Stimulated activated effector memory CD8-positive, alpha-beta T cell treated with anti-CD3 and anti-CD28 coated beads, Interleukin-12 subunit alpha, Interleukin-12 subunit beta, amount 100 ng/mL, for 72 hours (primary cell): ENCODE measurements around the gene GSG1L2.

Experiments used
- ATAC-seq: fragments of 150-1000 bp; cut with Tn5 transposase; 2 replicates; pipeline ENCODE4 v1.10.0; 2021
- DNase-seq, 2 donors: peaks; one replicate each; pipeline ENCODE4 v3.0.0; 2021 to 2022; ENCODE audit warnings: low spot score in 2 of 2
- H3K27ac Mint-ChIP-seq: one replicate; pipeline ENCODE4 v1.8.0; 2022; ENCODE audit warnings: mild to moderate bottlenecking, mixed read lengths
- H3K36me3 Mint-ChIP-seq: one replicate; pipeline ENCODE4 v1.8.0; 2022; ENCODE audit warnings: mild to moderate bottlenecking, mixed read lengths
- H3K4me1 Mint-ChIP-seq: one replicate; pipeline ENCODE4 v1.8.0; 2022; ENCODE audit warnings: mixed read lengths
- H3K4me3 Mint-ChIP-seq: one replicate; pipeline ENCODE4 v1.8.0; 2022; ENCODE audit warnings: mild to moderate bottlenecking, mixed read lengths
- H3K9me3 Mint-ChIP-seq: one replicate; pipeline ENCODE4 v1.8.0; 2022; ENCODE audit warnings: mixed read lengths

GSG1L2 gene

GRCh38 chr17:9837551-9838471 is 15.9 kb upstream of the GSG1L2 start:
- DNase-seq (no peak), ATAC-seq (no peak)
- no peak overlapping the region for H3K4me3 Mint-ChIP-seq
- no peaks in the 10 kb centered on the region for H3K9me3 Mint-ChIP-seq
- H3K27ac Mint-ChIP-seq = no peak overlapping the region
- H3K36me3 Mint-ChIP-seq = no peaks in the 10 kb centered on the region
- no peaks in the 10 kb centered on the region for H3K4me1 Mint-ChIP-seq

GRCh38 chr17:9833922-9834321 is 12.0 kb upstream of the GSG1L2 start:
- Mint-ChIP-seq H3K36me3 (no peaks in the 10 kb centered on the region), H3K4me1 (no peaks in the 10 kb centered on the region), H3K4me3 (no peak overlapping the region), H3K27ac (no peak overlapping the region), H3K9me3 (no peaks in the 10 kb centered on the region)
- DNase-seq (no peak), ATAC-seq (no peak)

GRCh38 chr17:9830711-9831110 is 8.8 kb upstream of the GSG1L2 start:
- Mint-ChIP-seq H3K36me3 (no peaks in the 10 kb centered on the region), H3K4me1 (no peaks in the 10 kb centered on the region), H3K9me3 (no peaks in the 10 kb centered on the region), H3K4me3 (no peak overlapping the region), H3K27ac (no peak overlapping the region)
- ATAC-seq = no peak
- no peak for DNase-seq

GRCh38 chr17:9829343-9829742 is 7.5 kb upstream of the GSG1L2 start:
- no peaks in the 10 kb centered on the region for H3K4me1 Mint-ChIP-seq
- H3K9me3 Mint-ChIP-seq = no peaks in the 10 kb centered on the region
- ATAC-seq (no peak), DNase-seq (no peak)
- no peaks in the 10 kb centered on the region for H3K36me3 Mint-ChIP-seq
- H3K4me3 Mint-ChIP-seq = no peak overlapping the region
- H3K27ac Mint-ChIP-seq = no peak overlapping the region

GRCh38 chr17:9828296-9829295 is 6.7 kb upstream of the GSG1L2 start:
- no peak overlapping the region for H3K4me3 Mint-ChIP-seq
- no peaks in the 10 kb centered on the region for H3K9me3 Mint-ChIP-seq
- ATAC-seq (no peak), DNase-seq (no peak)
- no peaks in the 10 kb centered on the region for H3K36me3 Mint-ChIP-seq
- no peak overlapping the region for H3K27ac Mint-ChIP-seq
- no peaks in the 10 kb centered on the region for H3K4me1 Mint-ChIP-seq

DNA sequence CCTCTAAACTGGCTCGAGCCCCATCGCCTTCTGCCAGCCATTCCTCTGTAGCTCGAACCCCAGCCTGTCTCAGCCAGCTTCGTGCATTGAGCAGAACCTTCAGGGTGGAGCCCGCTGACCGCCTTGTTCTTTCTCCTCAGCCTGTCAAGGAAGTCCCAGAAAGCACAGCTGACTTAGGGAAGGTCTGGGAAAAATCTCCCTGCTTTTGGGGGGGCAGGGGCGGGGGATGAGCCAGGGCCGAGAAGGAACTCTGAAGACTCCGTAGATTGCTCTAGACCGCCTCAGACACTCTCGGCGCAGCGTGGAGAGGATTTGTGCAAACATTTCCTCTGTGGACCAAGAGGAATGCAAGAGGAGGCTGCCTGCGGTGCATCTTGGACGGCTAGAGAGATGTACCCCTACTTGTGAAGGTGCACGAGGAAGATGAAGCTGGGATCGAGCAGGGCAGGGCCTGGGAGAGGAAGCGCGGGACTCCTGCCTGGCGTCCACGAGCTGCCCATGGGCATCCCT is 3.8 kb upstream of the GSG1L2 start, which contains the start of gene GLP2R:
Gene GLP2R, plus strand, starts transcription at position 284 of the 510 bp plus-strand sequence. Its CDS starts 140 bp downstream, at position 424.
- Mint-ChIP-seq H3K9me3 (no peaks in the 10 kb centered on the region), H3K4me3 (no peak within 1 kb of the TSS), H3K36me3 (no peaks in the 10 kb centered on the region), H3K4me1 (no peaks in the 10 kb centered on the region), H3K27ac (no peak within 1 kb of the TSS)
- DNase-seq = no peak
- ATAC-seq = no peak

GRCh38 chr17:9824797-9825338 is 3.0 kb upstream of the GSG1L2 start:
- no peak for DNase-seq
- no peak for ATAC-seq
- H3K4me1 Mint-ChIP-seq = no peaks in the 10 kb centered on the region
- no peak overlapping the region for H3K27ac Mint-ChIP-seq
- no peaks in the 10 kb centered on the region for H3K9me3 Mint-ChIP-seq
- H3K4me3 Mint-ChIP-seq = no peak overlapping the region
- no peaks in the 10 kb centered on the region for H3K36me3 Mint-ChIP-seq

DNA sequence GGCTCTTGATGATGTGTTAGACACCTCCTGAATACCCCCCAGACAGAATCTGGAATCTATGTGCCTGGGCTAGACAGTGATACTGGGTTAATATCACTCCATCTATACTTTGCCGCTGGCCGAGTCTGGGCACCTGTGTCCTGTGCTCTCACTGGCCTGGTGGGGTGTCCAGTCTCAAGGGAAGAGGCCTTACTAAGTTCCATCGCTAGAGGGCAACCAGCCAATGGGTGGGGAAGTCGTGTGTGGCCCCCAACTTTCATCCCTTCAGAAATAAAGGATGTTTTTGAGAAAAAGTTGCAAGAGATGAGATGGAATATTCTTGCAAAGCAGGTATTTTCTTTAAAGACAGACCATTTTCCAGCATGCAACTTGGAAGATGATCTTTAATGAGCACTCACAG is 2.2 kb upstream of the GSG1L2 start:
- no peak overlapping the region for H3K27ac Mint-ChIP-seq
- no peak overlapping the region for H3K4me3 Mint-ChIP-seq
- no peaks in the 10 kb centered on the region for H3K4me1 Mint-ChIP-seq
- H3K36me3 Mint-ChIP-seq = no peaks in the 10 kb centered on the region
- no peak for ATAC-seq
- H3K9me3 Mint-ChIP-seq = no peaks in the 10 kb centered on the region
- no peak for DNase-seq

- no peak for DNase-seq
- H3K36me3 Mint-ChIP-seq = no peaks in the 10 kb centered on the region
- H3K4me1 Mint-ChIP-seq = peaks cover 7% of the 10 kb centered on the region
- ATAC-seq = peak; percentile 32
- H3K27ac Mint-ChIP-seq = no peak overlapping the region
- H3K9me3 Mint-ChIP-seq = peaks cover 3% of the 10 kb centered on the region
- H3K4me3 Mint-ChIP-seq = no peak overlapping the region
These were observed 1.4 kb downstream of the GSG1L2 start for GRCh38 chr17:9820448-9820847.

- no peak overlapping the region for H3K4me3 Mint-ChIP-seq
- H3K4me1 Mint-ChIP-seq = peaks cover 7% of the 10 kb centered on the region
- DNase-seq (no peak), ATAC-seq (no peak)
- peaks cover 3% of the 10 kb centered on the region for H3K9me3 Mint-ChIP-seq
- no peaks in the 10 kb centered on the region for H3K36me3 Mint-ChIP-seq
- no peak overlapping the region for H3K27ac Mint-ChIP-seq
These were observed 3.1 kb downstream of the GSG1L2 start for GRCh38 chr17:9818760-9819159.

DNA sequence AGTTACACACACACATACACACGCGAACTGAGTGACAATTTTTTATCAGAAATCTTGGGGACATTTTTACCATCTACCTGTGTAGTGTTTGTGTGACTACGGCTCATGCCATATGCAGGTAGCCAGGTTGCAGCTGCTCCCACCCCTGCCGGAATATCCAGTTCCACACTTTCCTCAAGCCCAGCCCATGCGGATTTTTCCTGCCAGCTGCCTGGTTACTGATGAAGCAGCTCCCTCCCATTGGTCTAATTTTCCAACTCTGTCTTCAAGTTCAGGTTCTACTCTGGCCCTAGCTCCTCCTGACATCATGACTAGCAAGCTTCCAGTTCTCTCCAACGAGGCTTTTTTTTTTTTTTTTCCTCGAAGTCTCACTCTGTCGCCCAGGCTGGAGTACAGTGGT is 4.8 kb downstream of the GSG1L2 start:
- Mint-ChIP-seq H3K27ac (no peak overlapping the region), H3K4me3 (no peak overlapping the region), H3K4me1 (peaks cover 7% of the 10 kb centered on the region), H3K9me3 (peaks cover 3% of the 10 kb centered on the region), H3K36me3 (no peaks in the 10 kb centered on the region)
- DNase-seq (no peak), ATAC-seq (no peak)

- no peak for DNase-seq
- Mint-ChIP-seq H3K4me1 (peaks cover 7% of the 10 kb centered on the region), H3K4me3 (no peak overlapping the region), H3K36me3 (no peaks in the 10 kb centered on the region), H3K27ac (no peak overlapping the region), H3K9me3 (peaks cover 3% of the 10 kb centered on the region)
- no peak for ATAC-seq
These were observed 5.4 kb downstream of the GSG1L2 start for GRCh38 chr17:9816472-9816871.

GRCh38 chr17:9814337-9814945 is 7.4 kb downstream of the GSG1L2 start:
- no peak overlapping the region for H3K4me3 Mint-ChIP-seq
- DNase-seq (no peak), ATAC-seq (no peak)
- H3K27ac Mint-ChIP-seq = no peak overlapping the region
- peaks cover 3% of the 10 kb centered on the region for H3K9me3 Mint-ChIP-seq
- H3K36me3 Mint-ChIP-seq = no peaks in the 10 kb centered on the region
- H3K4me1 Mint-ChIP-seq = peaks cover 7% of the 10 kb centered on the region

- H3K27ac Mint-ChIP-seq = no peak overlapping the region
- no peaks in the 10 kb centered on the region for H3K36me3 Mint-ChIP-seq
- H3K4me1 Mint-ChIP-seq = peaks cover 7% of the 10 kb centered on the region
These were observed 8.7 kb downstream of the GSG1L2 start for GRCh38 chr17:9813166-9813565.

DNA sequence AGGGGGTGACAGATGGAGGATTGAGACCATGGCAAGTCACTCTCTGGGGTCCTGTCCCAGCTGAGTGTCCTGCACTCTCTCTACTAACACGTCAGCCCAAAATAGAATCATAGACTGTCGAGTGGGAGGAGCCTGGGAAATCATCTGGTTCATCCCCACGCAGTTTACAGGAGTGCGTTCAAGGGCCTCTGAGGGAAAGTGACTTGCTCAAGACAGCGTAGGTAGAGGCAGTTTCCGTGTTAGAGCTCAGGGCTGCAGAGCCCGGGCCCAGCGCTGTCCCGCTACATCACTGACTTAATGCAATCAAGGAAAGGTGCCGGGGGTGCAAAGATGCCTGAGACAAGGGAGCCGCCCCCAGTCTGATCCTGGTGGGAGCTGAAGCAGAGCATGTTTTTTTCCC is 10.3 kb downstream of the GSG1L2 start:
- Mint-ChIP-seq H3K4me1 (peaks cover 5% of the 10 kb centered on the region), H3K27ac (no peak overlapping the region), H3K36me3 (no peaks in the 10 kb centered on the region), H3K9me3 (peaks cover 3% of the 10 kb centered on the region), H3K4me3 (no peak overlapping the region)
- no peak for ATAC-seq
- DNase-seq = no peak

More at GRCh38 chr17:9813166-9813565, 8.7 kb downstream of the GSG1L2 start:
- H3K4me3 Mint-ChIP-seq = no peak overlapping the region
- peaks cover 3% of the 10 kb centered on the region for H3K9me3 Mint-ChIP-seq
- no peak for DNase-seq
- no peak for ATAC-seq
